SU-DHL-6 (cell line): ENCODE results near the gene STMN1.

ENCODE experiments used
- CTCF ChIP-seq: fragments of 200-600 bp; sonication (generic); IDR thresholded peaks from one replicate; pipeline ENCODE4 v1.5.1; 2017; ENCODE audit warnings: antibody characterized with exemption, mild to moderate bottlenecking, low read length, moderate library complexity; ENCODE audit not compliant: insufficient read depth, poor library complexity, severe bottlenecking
- EZH2phosphoT487 ChIP-seq: fragments of 200-600 bp; sonication (generic), shearing (Covaris generic); conservative IDR thresholded peaks from 2 replicates; pipeline ENCODE4 v1.6.1; 2018; ENCODE audit warnings: mild to moderate bottlenecking, antibody characterized with exemption, low read length, moderate library complexity, mixed read lengths

- TF ChIP-seq CTCF = no peak
- TF ChIP-seq EZH2phosphoT487 = no peak
These were observed 25.7 kb downstream of the STMN1 start for GRCh38 chr1:25880518-25880917.
